Measurements from ENCODE around the gene SLC4A3.

The SLC4A3 gene

GRCh38 chr2:219627103-219628100 is at the start of gene SLC4A3:
SLC4A3 (plus strand) TSS chr2:219627630; CDS start chr2:219627993, 363 bp downstream.
- no peak for DNase-seq

- DNase-seq, result no peak
These were observed 48.4 kb upstream of the SLC4A3 start for GRCh38 chr2:219578811-219579613.

- no peak for DNase-seq
These were observed 46.1 kb upstream of the SLC4A3 start for GRCh38 chr2:219581346-219581745.

- DNase-seq, result no peak
These were observed 36.3 kb upstream of the SLC4A3 start for GRCh38 chr2:219591091-219591490.

- DNase-seq, result no peak
These were observed 34.7 kb upstream of the SLC4A3 start for GRCh38 chr2:219592736-219593135.

DNA sequence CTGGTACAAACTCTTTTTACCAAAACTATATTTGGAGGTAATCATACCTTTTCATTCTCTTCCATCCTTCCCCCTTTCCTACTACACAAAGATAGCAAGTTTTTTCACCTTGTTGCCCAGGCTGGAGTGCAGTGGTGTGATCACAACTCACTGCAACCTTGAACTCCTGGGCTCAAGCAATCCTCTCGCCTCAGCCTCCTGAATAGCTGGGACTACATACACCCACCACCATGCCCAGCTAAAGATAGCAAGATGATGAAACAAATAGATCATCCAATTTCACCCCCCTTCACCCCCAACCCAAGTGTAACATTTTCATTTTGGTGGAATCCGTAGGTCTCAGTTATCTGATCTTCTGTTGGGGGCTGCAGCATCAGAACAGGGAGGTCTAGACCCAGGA is 34.3 kb upstream of the SLC4A3 start:
- no peak for DNase-seq

- no peak for DNase-seq
These were observed 32.2 kb upstream of the SLC4A3 start for GRCh38 chr2:219595256-219595655.

DNA sequence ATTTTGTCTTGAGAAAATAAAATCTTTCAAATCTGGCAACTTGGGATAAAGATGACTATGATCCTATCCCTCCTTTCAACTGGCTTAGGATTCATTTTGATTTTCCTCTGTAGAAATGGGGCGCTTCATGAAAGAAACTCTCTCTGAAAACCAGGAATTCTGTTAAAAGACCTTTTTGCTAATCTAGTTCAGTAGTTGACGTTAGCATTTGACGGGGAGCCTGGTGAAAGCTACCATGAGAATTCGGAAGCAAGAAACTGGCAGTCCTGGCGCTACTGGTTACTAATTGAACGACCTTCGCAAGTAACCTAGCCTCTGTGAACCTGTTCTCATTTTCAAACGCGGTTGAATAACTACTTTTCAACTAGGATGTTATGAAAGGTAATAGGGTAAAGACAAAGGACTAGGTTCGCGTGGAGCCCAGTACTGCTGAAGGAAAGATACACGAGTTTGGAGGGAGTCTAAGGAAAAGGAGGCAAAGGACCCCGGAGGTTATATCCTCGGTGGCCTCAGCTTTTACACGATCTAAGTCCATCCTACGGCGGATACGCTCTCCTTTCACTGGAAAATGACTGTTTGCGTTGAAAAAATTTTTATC is 30.4 kb upstream of the SLC4A3 start:
- DNase-seq, result no peak

- peak; percentile 91 for DNase-seq
These were observed 29.7 kb upstream of the SLC4A3 start, which contains the start of gene STK11IP for GRCh38 chr2:219597552-219598307. STK11IP (plus strand) TSS chr2:219597857; CDS start chr2:219598120, 263 bp downstream.

- DNase-seq, result no peak
These were observed 28.9 kb upstream of the SLC4A3 start for GRCh38 chr2:219598308-219599078.

DNA sequence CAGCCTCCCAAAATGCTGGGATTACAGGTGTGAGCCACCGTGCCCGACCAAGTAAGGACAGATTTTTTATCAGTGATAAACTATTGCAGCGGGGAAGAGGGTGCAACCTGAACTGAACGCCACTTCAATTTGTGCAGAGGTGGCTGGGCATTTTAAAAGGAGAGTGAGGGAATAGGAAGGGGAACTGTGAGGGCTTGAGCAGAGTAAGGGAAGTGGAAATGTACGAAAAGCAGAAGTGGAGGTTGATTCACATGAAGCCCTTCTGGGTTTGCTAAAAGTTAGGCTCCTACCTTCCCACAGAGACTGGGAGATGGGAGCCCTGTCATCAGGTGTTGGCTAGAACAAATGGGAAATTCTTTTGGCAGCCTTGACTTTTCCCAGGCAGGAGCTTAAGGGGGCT is 23.7 kb upstream of the SLC4A3 start:
- DNase-seq, result no peak

GRCh38 chr2:219605607-219605954 is 21.8 kb upstream of the SLC4A3 start:
- no peak for DNase-seq

GRCh38 chr2:219607931-219608330 is 19.5 kb upstream of the SLC4A3 start:
- DNase-seq, result no peak

DNA sequence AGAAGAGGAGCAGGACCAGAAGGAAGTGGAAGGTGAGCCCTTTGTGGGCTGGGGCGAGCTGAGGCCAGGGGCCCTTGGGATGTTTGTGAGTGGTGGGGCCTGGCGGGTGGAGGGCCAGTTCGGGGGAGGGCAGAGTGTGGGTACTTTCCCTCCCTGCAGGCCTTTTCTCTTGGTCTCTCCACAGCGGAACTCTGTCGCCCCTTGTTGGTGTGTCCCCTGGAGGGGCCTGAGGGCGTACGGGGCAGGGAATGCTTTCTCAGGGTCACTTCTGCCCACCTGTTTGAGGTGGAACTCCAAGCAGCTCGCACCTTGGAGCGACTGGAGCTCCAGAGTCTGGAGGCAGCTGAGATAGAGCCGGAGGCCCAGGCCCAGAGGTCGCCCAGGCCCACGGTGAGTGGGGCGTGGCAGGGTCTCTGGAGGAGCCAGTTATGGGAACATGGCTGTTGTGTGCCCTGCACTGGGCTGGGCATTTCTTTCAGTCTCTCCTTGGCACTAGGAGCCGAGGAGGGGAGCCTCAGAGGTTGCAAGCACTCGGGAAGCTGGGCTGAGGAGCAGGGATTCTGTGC is 18.9 kb upstream of the SLC4A3 start:
- DNase-seq, result no peak

DNA sequence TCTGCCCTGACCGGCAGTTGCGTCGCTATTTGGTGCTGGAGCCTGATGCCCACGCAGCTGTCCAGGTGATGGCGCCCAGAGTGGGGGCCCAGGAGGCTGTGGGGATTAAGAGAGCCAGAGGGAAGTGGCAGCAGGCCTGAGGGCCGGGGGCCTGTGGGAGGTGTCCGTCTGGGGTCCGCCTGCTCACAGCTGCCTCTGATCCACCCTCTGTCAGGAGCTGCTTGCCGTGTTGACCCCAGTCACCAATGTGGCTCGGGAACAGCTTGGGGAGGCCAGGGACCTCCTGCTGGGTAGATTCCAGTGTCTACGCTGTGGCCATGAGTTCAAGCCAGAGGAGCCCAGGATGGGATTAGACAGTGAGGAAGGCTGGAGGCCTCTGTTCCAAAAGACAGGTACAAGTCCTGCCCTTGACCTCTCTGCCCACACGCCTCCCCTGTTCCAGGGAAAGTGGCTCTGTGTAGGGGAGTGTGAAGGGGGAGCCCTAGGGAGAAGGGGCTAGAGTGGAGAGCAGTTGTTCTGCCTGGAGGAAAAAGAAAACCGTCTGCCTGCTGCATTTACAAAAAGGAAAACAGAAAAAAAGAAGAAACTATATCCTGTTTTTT is 18.2 kb upstream of the SLC4A3 start:
- no peak for DNase-seq

GRCh38 chr2:219611306-219611705 is 16.1 kb upstream of the SLC4A3 start:
- no peak for DNase-seq

DNA sequence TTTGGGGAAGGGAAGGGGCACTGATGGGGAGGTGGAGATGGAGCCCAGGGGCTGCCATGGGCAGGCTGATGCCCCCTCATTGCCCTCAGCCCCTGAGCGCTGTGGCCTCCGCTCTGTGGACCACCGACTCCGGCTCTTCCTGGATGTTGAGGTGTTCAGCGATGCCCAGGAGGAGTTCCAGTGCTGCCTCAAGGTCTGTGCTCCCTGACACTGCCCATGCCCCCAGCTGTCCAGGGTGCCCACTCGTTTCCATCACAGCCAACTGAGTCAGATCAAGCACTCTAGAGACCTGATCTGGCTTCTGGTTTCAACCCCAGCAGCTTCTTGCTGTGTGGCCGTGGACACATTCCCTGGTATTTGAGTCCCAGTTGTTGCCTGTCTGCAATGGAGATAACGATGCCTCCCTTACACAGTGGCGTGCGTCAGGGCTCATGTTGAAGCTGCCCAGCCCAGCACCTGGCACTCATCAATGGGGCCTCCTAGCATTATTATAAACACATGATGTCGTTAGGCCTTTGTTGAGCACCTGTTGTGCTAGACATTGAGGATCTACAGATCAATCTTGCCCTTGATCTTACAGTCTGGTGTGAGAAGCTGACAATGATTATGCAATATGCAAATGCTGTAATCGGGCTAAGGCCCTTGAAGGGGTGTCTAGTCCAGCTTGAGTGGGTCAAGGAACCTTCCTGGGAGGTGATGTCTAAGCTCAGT is 15.4 kb upstream of the SLC4A3 start:
- DNase-seq, result no peak

- DNase-seq, result no peak
These were observed 14.7 kb upstream of the SLC4A3 start for GRCh38 chr2:219612577-219613286.

DNA sequence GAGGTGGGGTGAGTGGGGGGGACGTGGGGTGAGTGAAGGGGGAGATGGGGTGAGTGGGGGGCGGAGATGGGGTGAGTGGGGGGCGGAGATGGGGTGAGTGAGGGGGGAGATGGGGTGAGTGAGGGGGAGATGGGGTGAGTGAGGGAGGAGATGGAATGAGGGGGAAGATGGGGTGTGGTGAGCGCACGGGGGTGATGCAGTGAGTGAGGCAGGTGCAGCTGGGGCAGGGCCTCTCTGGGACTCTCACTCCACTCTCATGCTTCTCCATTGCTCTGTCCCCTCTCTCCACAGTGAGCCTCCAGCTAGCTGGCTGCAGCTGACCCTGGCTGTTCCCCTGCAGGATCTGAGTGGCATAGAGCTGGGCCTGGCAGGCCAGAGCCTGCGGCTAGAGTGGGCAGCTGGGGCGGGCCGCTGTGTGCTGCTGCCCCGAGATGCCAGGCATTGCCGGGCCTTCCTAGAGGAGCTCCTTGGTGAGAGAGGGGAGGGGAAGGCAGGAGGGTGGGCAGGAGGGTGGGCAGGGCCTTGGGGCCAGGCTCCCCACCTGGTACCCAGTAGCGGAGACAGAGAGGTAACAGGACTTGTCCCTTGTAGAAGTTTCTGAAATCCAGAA is 13.9 kb upstream of the SLC4A3 start:
- no peak for DNase-seq
